ENCODE measurements around the gene NSG1.

NSG1 gene

DNA sequence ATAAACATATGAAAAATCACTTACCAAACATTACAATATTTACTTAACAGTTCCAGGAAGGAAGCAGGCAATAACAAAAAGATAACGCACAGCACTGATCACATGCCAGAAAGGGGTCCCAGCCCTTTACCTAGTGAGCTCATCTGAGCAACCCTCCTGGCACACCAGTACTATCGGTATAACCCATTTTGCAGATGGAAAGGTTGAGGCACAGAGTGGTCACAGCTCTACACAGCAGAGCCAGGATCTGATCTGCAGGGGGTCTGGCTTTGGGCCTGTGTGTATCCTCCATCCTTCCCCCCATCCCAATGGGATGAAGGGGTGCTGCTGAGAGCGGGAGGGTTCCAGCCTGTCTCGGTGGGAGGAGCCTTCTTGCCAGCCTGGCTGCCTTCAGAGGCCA lies 5.0 kb downstream of the NSG1 start:
- no peak overlapping the region for H3K27ac ChIP-seq (replicated peaks)
- peaks cover 45% of the 10 kb centered on the region for H3K27me3 ChIP-seq (ENCODE audit: insufficient read depth, poor library complexity, severe bottlenecking)
- no peak for DNase-seq (ENCODE audit: low read depth in 1 of 2, low spot score in 1 of 2)
- TF ChIP-seq, protein P1, sequence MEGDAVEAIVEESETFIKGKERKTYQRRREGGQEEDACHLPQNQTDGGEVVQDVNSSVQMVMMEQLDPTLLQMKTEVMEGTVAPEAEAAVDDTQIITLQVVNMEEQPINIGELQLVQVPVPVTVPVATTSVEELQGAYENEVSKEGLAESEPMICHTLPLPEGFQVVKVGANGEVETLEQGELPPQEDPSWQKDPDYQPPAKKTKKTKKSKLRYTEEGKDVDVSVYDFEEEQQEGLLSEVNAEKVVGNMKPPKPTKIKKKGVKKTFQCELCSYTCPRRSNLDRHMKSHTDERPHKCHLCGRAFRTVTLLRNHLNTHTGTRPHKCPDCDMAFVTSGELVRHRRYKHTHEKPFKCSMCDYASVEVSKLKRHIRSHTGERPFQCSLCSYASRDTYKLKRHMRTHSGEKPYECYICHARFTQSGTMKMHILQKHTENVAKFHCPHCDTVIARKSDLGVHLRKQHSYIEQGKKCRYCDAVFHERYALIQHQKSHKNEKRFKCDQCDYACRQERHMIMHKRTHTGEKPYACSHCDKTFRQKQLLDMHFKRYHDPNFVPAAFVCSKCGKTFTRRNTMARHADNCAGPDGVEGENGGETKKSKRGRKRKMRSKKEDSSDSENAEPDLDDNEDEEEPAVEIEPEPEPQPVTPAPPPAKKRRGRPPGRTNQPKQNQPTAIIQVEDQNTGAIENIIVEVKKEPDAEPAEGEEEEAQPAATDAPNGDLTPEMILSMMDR (IDR thresholded peaks at IDR 0.05; ENCODE audit: insufficient read depth, low read length) = no peak
- TF ChIP-seq GABPA (IDR thresholded peaks at IDR 0.05; ENCODE audit: low read depth) (no peak), REST (IDR thresholded peaks at IDR 0.05; ENCODE audit: insufficient replicate concordance, low read depth) (no peak), POLR2AphosphoS5 (IDR thresholded peaks at IDR 0.05; ENCODE audit: low read depth) (no peak), SPI1 (IDR thresholded peaks at IDR 0.05; ENCODE audit: borderline replicate concordance, low read depth) (no peak)
- no peak overlapping the region for H3K4me3 ChIP-seq (replicated peaks; ENCODE audit: insufficient read depth, low read length)

GRCh38 chr4:4392501-4393183 lies 5.7 kb downstream of the NSG1 start:
- DNase-seq (ENCODE audit: low read depth in 1 of 2, low spot score in 1 of 2) = peak in 1 of 2 experiments; percentile 40
- H3K27me3 ChIP-seq (ENCODE audit: insufficient read depth, poor library complexity, severe bottlenecking) = peaks cover 38% of the 10 kb centered on the region

GRCh38 chr4:4394644-4395043 lies 7.7 kb downstream of the NSG1 start:
- Histone ChIP-seq H3K27me3 (ENCODE audit: insufficient read depth, poor library complexity, severe bottlenecking) (peaks cover 22% of the 10 kb centered on the region), H3K4me3 (replicated peaks; ENCODE audit: insufficient read depth, low read length) (no peak overlapping the region), H3K27ac (replicated peaks) (no peak overlapping the region)
- TF ChIP-seq, protein P1 (IDR thresholded peaks at IDR 0.05; ENCODE audit: insufficient read depth, low read length) = no peak
- no peak for TF ChIP-seq SPI1 (IDR thresholded peaks at IDR 0.05; ENCODE audit: borderline replicate concordance, low read depth)
- TF ChIP-seq POLR2AphosphoS5 (IDR thresholded peaks at IDR 0.05; ENCODE audit: low read depth) = no peak
- no peak for TF ChIP-seq GABPA (IDR thresholded peaks at IDR 0.05; ENCODE audit: low read depth)
- TF ChIP-seq REST (IDR thresholded peaks at IDR 0.05; ENCODE audit: insufficient replicate concordance, low read depth) = no peak
- no peak for DNase-seq (ENCODE audit: low read depth in 1 of 2, low spot score in 1 of 2)

More at GRCh38 chr4:4392501-4393183, 5.7 kb downstream of the NSG1 start:
- H3K27ac ChIP-seq (replicated peaks) = no peak overlapping the region
- no peak for TF ChIP-seq SPI1 (IDR thresholded peaks at IDR 0.05; ENCODE audit: borderline replicate concordance, low read depth)
- no peak for TF ChIP-seq POLR2AphosphoS5 (IDR thresholded peaks at IDR 0.05; ENCODE audit: low read depth)
- TF ChIP-seq, protein P1 (IDR thresholded peaks at IDR 0.05; ENCODE audit: insufficient read depth, low read length) = no peak
- TF ChIP-seq REST (IDR thresholded peaks at IDR 0.05; ENCODE audit: insufficient replicate concordance, low read depth) = no peak
- no peak for TF ChIP-seq GABPA (IDR thresholded peaks at IDR 0.05; ENCODE audit: low read depth)
- H3K4me3 ChIP-seq (replicated peaks; ENCODE audit: insufficient read depth, low read length) = no peak overlapping the region
